HG03097 (cell line): ENCODE measurements around the gene PPAN.

ENCODE experiments used
- ATAC-seq: cut with Tn5 transposase; IDR thresholded peaks from one replicate; pipeline ENCODE4 v1.9.1; 2021; ENCODE audit not compliant: unreplicated experiment, low FRiP score

Gene PPAN, protein sequence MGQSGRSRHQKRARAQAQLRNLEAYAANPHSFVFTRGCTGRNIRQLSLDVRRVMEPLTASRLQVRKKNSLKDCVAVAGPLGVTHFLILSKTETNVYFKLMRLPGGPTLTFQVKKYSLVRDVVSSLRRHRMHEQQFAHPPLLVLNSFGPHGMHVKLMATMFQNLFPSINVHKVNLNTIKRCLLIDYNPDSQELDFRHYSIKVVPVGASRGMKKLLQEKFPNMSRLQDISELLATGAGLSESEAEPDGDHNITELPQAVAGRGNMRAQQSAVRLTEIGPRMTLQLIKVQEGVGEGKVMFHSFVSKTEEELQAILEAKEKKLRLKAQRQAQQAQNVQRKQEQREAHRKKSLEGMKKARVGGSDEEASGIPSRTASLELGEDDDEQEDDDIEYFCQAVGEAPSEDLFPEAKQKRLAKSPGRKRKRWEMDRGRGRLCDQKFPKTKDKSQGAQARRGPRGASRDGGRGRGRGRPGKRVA

DNA sequence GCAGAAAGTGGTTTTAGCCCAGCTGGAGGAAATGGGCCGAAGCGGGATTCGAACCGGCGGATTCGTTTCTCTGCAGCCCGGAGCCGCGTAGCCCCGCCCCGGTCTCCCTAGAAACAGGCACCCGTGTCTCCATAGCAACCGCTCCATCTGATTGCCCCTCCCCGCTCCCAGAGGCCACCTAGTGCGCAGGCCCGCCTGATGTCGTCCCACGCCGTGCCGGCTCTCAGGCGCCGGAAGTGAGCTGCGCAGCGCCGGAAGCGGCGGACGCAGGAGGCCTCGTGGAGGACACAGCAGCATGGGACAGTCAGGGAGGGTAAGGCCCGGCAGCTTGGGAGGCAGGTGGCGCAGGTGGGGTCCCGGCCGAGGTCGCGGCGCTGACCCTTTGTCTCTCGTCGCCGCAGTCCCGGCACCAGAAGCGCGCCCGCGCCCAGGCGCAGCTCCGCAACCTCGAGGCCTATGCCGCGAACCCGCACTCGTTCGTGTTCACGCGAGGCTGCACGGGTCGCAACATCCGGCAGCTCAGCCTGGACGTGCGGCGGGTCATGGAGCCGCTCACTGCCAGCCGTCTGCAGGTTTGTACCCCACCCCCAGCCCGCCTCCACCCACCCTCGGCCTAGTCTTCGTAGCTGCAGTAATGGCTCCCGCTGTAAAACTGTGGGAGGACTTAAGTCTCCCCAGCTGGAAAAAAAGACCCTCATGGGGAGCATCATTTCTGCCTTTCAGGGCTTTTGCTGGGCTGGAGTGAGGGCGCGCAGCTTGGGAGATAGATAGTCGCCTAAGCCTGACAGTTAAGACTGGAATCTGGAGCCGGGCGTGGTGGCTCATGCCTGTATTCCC, at the start of gene PPAN:
Gene PPAN, plus strand, starts transcription at position 263 of the 837 bp plus-strand sequence. Its CDS starts 33 bp downstream, at position 296.
- peak; percentile 46 for ATAC-seq

DNA sequence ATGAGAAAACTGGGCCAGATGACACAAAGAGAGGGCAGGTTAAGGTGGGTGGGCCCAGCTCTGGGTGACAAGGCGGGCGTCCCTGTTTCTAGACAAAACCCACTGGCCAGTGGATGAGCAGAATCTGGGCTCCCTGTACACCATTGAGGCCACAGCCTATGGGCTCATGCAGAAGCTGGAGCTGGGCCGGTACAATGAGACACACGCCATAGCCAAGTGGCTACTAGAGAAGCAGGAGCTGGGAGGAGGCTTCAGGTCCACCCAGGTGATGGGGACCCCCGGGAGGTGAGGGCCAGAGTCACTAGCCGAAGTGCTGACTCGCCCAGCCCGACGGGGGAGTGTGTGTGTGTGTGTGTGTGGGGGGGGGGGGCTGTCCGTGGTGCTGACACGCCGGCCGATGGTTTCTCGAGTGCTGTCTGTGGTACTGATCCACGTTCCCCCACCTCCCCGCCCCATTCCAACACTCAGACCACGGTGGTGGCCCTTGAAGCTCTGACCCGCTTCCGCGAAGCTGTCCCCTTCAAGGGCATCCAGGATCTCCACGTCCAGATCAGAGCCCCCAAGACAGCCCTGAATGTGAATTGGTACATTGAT, 44.3 kb upstream of the PPAN start:
- no peak for ATAC-seq

- ATAC-seq, result no peak
Measured at GRCh38 chr19:10068205-10068604, 38.0 kb upstream of the PPAN start.

GRCh38 chr19:10069046-10069445, 37.1 kb upstream of the PPAN start:
- ATAC-seq, result no peak

DNA sequence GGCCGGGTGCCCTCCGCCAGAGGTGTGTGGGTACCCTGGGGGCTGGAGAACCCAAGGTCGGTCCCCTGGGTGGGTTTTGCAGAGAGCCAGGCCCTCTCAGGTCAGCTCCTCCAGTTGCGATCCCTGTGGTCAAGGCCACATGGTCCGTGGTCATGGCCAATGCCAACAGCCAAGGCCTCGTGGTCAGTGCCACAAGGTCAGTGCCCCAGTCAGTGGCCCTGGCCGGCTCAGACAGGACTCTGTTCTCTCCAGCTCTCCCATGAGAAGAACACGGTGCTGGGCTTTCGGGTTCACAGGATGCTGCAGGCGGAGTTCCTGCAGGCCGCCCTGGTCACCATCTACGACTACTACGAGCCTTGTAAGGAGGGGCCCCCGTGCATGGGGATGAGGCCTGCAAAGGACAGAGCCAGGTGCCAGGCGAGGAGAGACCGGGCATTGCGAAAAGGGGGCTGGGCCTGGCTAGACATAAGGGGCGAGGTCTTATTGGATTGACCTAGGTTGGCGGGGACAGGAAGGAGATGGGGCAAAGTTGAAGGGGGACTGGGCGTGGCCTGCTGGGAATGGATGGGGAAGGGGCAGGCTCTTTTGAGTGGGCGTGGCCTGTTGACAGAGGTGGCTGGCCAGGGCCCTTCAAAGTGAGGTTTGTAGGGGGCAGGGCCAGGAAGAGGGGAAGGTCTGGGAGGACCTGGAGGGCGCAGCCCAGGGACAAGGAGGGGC, 35.3 kb upstream of the PPAN start:
- no peak for ATAC-seq

DNA sequence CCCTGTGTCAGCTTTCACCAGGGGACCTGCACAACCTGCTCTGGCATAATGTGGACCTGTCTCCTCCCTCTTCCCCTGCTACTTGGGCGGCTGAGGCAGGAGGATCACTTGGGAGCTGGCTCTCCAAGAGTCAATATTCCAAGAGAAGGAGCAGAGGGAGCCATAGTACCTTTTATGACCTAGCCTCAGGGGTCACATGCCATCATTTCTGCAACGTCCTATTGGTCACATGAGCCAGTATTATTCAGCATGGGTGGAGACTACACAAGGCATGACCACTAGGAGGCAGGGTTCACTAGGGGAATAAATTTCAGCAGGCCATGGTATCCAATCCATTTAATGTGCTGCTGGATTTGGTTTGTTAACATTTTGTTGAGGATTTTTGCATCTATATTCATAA, 32.0 kb upstream of the PPAN start:
- ATAC-seq, result no peak

DNA sequence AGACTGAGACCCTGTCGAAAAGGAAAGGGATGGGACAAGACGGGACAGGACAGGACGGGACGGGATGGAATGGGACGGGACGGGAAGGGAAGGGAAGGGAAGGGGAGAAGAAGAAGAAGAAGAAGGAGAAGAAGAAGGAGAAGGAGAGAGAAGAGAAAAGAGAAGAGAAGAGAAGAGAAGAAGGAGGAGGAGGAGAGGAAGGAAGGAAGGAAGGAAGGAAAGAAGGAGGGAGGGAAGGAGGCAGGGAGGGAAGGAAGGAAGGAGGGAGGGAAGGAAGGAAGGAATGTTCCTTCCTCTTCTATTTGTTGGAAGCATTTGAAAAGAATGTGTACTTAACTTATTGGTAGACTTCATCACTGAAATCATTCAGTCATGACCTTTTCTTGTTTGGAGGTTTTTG, 29.6 kb upstream of the PPAN start:
- ATAC-seq, result no peak

DNA sequence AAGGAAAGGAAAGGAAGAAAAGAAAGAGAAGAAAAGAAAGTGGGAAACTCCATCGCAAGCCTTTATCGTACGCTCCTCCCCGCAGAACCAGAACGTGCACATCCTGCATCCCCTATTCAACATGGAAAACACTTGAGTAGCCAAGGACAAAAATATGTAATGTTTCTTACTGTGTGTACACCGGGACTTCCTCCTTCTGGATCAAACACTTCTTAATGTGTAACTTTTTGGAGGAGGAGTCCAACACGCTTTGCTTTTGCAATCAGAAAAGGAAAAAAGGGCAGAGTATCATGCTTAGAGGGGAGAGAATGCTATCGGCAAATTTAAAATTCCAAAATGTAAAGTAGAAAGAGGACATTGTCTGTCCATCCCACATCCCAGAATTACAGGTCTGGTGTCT, 27.8 kb upstream of the PPAN start:
- ATAC-seq, result no peak

DNA sequence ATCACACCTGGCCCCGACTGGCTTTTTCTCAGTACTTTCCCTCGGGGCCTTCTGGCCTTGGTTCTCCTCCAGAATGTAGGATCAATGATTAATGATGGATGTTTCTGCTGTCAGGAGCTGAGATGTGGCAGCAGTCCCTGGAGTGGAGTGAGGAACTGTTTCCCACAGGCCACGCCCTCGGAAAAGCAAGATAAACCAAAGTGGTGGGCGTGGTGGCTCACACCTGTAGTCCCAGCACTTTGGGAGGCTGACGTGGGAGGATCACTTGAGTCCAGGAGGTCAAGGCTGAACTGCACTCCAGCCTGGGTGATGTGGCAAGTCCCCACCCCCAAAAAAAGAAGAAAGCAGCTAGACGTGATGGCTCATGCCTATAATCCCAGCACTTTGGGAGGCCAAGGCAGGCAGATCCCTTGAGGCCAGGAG, 27.1 kb upstream of the PPAN start:
- no peak for ATAC-seq

DNA sequence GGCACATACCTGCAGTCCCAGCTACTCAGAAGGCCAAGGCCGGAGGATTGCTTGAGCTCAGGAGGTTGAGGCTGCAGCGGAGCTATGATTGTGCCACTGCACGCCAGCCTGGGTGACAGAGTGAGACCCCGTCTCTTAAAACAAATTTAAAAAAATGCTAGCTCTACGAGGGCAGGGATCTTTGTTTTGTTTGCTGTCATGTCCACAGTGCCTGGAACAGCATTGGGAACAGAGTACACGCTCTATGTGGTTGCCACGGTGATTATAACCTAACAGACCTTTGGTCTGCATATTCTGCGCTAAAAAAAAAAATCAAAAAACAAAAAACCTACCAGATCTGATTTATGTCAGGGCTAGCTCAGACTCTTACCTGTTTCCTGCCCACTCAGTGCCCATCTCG, 22.3 kb upstream of the PPAN start:
- ATAC-seq, result no peak

GRCh38 chr19:10084803-10085202, 21.4 kb upstream of the PPAN start:
- ATAC-seq, result no peak

GRCh38 chr19:10085641-10086590, 20.2 kb upstream of the PPAN start, which contains the start of gene SHFL:
SHFL (plus strand) TSS chr19:10086317; CDS start chr19:10086428, 111 bp downstream.
- ATAC-seq, result peak; percentile 75

DNA sequence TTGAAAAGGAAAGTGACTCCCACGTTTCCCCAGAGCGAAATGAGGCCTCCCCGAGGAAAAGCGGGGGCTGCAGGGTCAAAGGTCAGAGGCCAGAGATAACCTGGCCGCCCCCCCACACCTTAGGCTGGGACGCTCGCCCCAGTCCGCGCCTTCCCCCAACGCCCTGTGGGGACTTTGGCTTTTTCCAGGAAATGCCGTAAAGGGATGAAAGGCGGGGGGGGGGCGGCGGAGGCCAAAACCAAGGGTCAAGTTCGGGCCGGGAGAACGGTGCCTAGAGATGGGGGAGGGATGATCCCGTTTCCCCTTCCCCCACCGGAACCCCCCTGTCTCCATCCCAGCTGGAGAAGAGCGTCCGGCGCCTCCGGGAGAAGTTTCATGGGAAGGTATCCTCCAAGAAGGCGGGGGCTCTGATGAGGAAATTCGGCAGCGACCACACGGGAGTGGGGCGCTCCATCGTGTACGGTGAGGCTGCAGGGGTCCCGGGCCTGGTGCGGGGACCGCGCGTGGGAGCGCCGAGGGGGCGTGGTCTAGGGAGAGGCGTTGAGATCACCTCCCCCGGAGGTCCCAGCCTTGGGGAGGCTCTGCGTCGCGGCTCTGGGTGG, 19.5 kb upstream of the PPAN start:
- no peak for ATAC-seq

GRCh38 chr19:10087296-10088061, 18.7 kb upstream of the PPAN start:
- no peak for ATAC-seq

DNA sequence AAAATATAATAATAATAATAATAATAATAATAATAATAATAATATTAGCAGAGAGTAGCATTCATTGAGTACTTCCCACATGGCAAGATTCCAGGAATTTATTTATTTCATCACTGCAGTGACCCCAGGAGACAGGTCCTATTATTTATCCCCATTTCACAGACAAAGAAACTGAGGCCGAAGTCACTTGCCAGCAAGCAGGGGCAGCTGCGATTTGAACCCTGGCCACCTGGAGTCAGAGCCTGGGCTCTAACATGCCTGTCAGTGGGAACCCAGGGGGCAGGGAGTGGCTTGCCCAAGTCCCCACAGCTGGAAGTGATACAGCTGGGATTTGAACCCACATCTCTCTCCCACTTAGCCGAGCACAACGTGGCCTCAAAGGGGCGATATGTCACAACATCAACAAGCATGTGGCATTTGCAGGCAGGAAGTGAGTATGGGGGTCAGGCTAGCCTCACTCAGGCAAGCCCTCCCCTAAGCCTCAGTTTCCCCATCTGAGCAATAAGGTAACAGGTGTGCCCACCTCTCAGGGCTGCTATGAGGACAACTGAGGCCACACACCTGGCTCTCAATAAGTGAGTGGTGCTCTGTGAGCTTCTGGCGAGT, 17.1 kb upstream of the PPAN start:
- ATAC-seq, result no peak

- ATAC-seq, result no peak
Measured at GRCh38 chr19:10089801-10090375, 16.3 kb upstream of the PPAN start.

GRCh38 chr19:10091370-10091687, 14.8 kb upstream of the PPAN start:
- no peak for ATAC-seq
